ENCODE results near the gene FOXN3.

- no peak for TF ChIP-seq CTCF (IDR thresholded peaks at IDR 0.05)
- TF ChIP-seq ZFX (IDR thresholded peaks at IDR 0.05; ENCODE audit: borderline replicate concordance): no peak
These were observed 127.6 kb downstream of the FOXN3 start for GRCh38 chr14:89289477-89289876.

Data from 22Rv1 (cell line).